Ishikawa (cell line): ENCODE results near the gene NUTF2.

Experiments
- CREB1 ChIP-seq: IDR thresholded peaks from 2 replicates; pipeline ENCODE4 v1.6.1; 2012; ENCODE audit warnings: low read depth
- EP300 ChIP-seq: IDR thresholded peaks from 2 replicates; pipeline ENCODE4 v1.6.1; 2012; ENCODE audit warnings: borderline replicate concordance
- TF ChIP-seq, protein P1 (sequence below): IDR thresholded peaks from 2 replicates; pipeline ENCODE4 v1.6.1; 2012; ENCODE audit warnings: low read depth, mild to moderate bottlenecking

DNA sequence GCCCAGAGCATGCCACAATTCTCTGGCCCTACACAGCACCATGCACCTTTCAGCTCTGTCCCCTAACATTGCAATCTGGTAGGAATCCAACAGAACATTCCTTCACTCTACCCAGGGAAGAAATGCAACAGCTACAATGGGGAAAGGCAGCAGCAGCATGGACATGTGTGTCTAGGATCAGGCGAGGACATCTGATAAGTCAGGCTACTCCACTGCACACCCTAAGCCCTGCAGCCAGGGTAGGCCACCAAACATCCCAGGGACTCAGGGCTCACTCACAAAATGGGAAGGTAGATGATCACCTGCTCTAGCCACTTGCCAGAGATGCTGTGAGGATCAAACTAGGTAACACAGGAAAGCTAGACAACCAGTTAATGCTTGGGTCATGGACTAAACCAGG, 45.5 kb upstream of the NUTF2 start:
- no peak for TF ChIP-seq CREB1
- TF ChIP-seq, protein P1, sequence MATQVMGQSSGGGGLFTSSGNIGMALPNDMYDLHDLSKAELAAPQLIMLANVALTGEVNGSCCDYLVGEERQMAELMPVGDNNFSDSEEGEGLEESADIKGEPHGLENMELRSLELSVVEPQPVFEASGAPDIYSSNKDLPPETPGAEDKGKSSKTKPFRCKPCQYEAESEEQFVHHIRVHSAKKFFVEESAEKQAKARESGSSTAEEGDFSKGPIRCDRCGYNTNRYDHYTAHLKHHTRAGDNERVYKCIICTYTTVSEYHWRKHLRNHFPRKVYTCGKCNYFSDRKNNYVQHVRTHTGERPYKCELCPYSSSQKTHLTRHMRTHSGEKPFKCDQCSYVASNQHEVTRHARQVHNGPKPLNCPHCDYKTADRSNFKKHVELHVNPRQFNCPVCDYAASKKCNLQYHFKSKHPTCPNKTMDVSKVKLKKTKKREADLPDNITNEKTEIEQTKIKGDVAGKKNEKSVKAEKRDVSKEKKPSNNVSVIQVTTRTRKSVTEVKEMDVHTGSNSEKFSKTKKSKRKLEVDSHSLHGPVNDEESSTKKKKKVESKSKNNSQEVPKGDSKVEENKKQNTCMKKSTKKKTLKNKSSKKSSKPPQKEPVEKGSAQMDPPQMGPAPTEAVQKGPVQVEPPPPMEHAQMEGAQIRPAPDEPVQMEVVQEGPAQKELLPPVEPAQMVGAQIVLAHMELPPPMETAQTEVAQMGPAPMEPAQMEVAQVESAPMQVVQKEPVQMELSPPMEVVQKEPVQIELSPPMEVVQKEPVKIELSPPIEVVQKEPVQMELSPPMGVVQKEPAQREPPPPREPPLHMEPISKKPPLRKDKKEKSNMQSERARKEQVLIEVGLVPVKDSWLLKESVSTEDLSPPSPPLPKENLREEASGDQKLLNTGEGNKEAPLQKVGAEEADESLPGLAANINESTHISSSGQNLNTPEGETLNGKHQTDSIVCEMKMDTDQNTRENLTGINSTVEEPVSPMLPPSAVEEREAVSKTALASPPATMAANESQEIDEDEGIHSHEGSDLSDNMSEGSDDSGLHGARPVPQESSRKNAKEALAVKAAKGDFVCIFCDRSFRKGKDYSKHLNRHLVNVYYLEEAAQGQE, result no peak
- no peak for TF ChIP-seq EP300
